GM23338 (cell line): Measurements from ENCODE around the gene OLFML2B. TPM values are rescaled to one million over a fixed set of nuclear protein-coding genes. Genes with fewer than 3 reads are reported as not detected.

Source experiments
- ATAC-seq: fragments of 200-7000 bp; cut with Tn5 transposase; 3 replicates; pipeline ENCODE4 v1.9.1; 2020
- DNase-seq: peaks from one replicate; pipeline ENCODE4 v3.0.0-alpha.2; 2015; ENCODE audit warnings: low spot score
- H2AFZ ChIP-seq: fragments of 200-600 bp; sonication (generic); 2 replicates; pipeline ENCODE4 v1.8.0; 2016; ENCODE audit warnings: antibody characterized with exemption, mild to moderate bottlenecking, moderate library complexity
- H3F3A ChIP-seq: fragments of 200-600 bp; sonication (generic); replicated peaks from 2 replicates; pipeline ENCODE4 v1.8.0; 2017; ENCODE audit warnings: antibody characterized with exemption, mixed run types, low read depth
- H3K27ac ChIP-seq: fragments of 200-600 bp; sonication (generic); 2 replicates; pipeline ENCODE4 v1.6.1; 2016; ENCODE audit warnings: low read depth
- H3K27me3 ChIP-seq: fragments of 200-600 bp; sonication (generic); 2 replicates; pipeline ENCODE4 v1.8.0; 2016; ENCODE audit warnings: mild to moderate bottlenecking, mixed run types, moderate library complexity; ENCODE audit not compliant: insufficient read depth
- H3K36me3 ChIP-seq: fragments of 200-600 bp; sonication (generic); 2 replicates; pipeline ENCODE4 v1.8.0; 2016; ENCODE audit warnings: mild to moderate bottlenecking; ENCODE audit not compliant: insufficient read depth
- H3K4me1 ChIP-seq: fragments of 200-600 bp; sonication (generic); 2 replicates; pipeline ENCODE4 v1.8.0; 2016; ENCODE audit warnings: mild to moderate bottlenecking, moderate library complexity; ENCODE audit not compliant: insufficient read depth
- H3K4me2 ChIP-seq: fragments of 200-600 bp; sonication (generic); 2 replicates; pipeline ENCODE4 v1.7.1; 2017; ENCODE audit warnings: mixed run types
- H3K4me3 ChIP-seq: fragments of 200-600 bp; sonication (generic); 2 replicates; pipeline ENCODE4 v1.6.1; 2016; ENCODE audit warnings: mixed run types
- H3K79me2 ChIP-seq: fragments of 200-600 bp; sonication (generic); replicated peaks from 2 replicates; pipeline ENCODE4 v1.8.0; 2017; ENCODE audit warnings: mild to moderate bottlenecking; ENCODE audit not compliant: insufficient read depth
- H3K9me2 ChIP-seq: fragments of 200-600 bp; sonication (generic); 2 replicates; pipeline ENCODE4 v1.8.0; 2017; ENCODE audit not compliant: insufficient read depth
- H4K20me1 ChIP-seq: fragments of 200-600 bp; sonication (generic); replicated peaks from 2 replicates; pipeline ENCODE4 v1.8.0; 2017; ENCODE audit warnings: mild to moderate bottlenecking; ENCODE audit not compliant: insufficient read depth
- H3K27ac Mint-ChIP-seq: 2 replicates; pipeline ENCODE4 v1.8.0; 2020; ENCODE audit warnings: inconsistent platforms, mild to moderate bottlenecking, moderate library complexity, mixed read lengths
- H3K27me3 Mint-ChIP-seq: 3 replicates; pipeline ENCODE4 v1.8.0; 2022; ENCODE audit warnings: low read depth, mild to moderate bottlenecking, moderate library complexity, mixed read lengths, inconsistent platforms; ENCODE audit not compliant: insufficient read depth, poor library complexity
- H3K36me3 Mint-ChIP-seq: 3 replicates; pipeline ENCODE4 v1.8.0; 2021; ENCODE audit warnings: low read depth, mild to moderate bottlenecking, inconsistent platforms, moderate library complexity, mixed read lengths
- H3K4me1 Mint-ChIP-seq: 3 replicates; pipeline ENCODE4 v1.8.0; 2020; ENCODE audit warnings: mild to moderate bottlenecking, inconsistent platforms, mixed read lengths
- H3K4me3 Mint-ChIP-seq: 3 replicates; pipeline ENCODE4 v1.8.0; 2021; ENCODE audit warnings: moderate library complexity, mild to moderate bottlenecking, inconsistent platforms, mixed read lengths
- H3K9me3 Mint-ChIP-seq: 3 replicates; pipeline ENCODE4 v1.8.0; 2020; ENCODE audit warnings: moderate library complexity, mild to moderate bottlenecking, inconsistent platforms, mixed read lengths
- CREB1 ChIP-seq: fragments of 250-450 bp; sonication (Bioruptor Pico); IDR thresholded peaks from 2 replicates; pipeline ENCODE4 v1.5.0; 2020; ENCODE audit warnings: low read depth, mild to moderate bottlenecking, moderate library complexity
- EZH2 ChIP-seq: fragments of 200-600 bp; sonication (generic); IDR thresholded peaks from one replicate; pipeline ENCODE4 v1.8.0; 2017; ENCODE audit warnings: antibody characterized with exemption, mild to moderate bottlenecking, low read depth; ENCODE audit not compliant: unreplicated experiment
- EZH2phosphoT487 ChIP-seq: fragments of 200-600 bp; sonication (generic); IDR thresholded peaks from one replicate; pipeline ENCODE4 v1.8.1; 2018; ENCODE audit warnings: antibody characterized with exemption; ENCODE audit not compliant: unreplicated experiment
- JUNB ChIP-seq: IDR thresholded peaks from one replicate; pipeline ENCODE4 v1.6.1; 2016; ENCODE audit warnings: antibody characterized with exemption; ENCODE audit not compliant: unreplicated experiment
- NANOG ChIP-seq: IDR thresholded peaks from 2 replicates; pipeline ENCODE4 v1.6.1; 2016; ENCODE audit warnings: antibody characterized with exemption, borderline replicate concordance
- STAT1 ChIP-seq: IDR thresholded peaks from one replicate; pipeline ENCODE4 v1.6.1; 2016; ENCODE audit warnings: antibody characterized with exemption; ENCODE audit not compliant: unreplicated experiment
- ZNF114 ChIP-seq: fragments of 250-450 bp; sonication (Bioruptor Pico); IDR thresholded peaks from 2 replicates; pipeline ENCODE4 v1.5.0; 2020; ENCODE audit warnings: mild to moderate bottlenecking, moderate library complexity
- ZNF331 ChIP-seq: fragments of 250-450 bp; sonication (Bioruptor Pico); IDR thresholded peaks from 2 replicates; pipeline ENCODE4 v1.5.0; 2020; ENCODE audit warnings: low read depth, mild to moderate bottlenecking, moderate library complexity
- polyA plus RNA-seq: library from polyadenylated mRNA; unstranded; fragments of >200 nt; fragmentation: Nextera tagmentation; extraction: Ambion mirVana; gene quantifications from 2 replicates; pipeline ENCODE4 v1.2.1, GENCODE V29; 2016
- total RNA-seq: library from RNA; depleted of rRNA; stranded (reverse); fragments of >200 nt; shearing (Covaris generic); gene quantifications from 2 replicates; pipeline ENCODE4 v1.2.3, GENCODE V29; 2014
- TF ChIP-seq, protein P1 (sequence below): IDR thresholded peaks from 2 replicates; pipeline ENCODE4 v1.6.1; 2016; ENCODE audit warnings: antibody characterized with exemption
- TF ChIP-seq, protein P2 (sequence below), 2 experiments: fragments of 200-600 bp in 1 of 2; sonication (generic) in 1 of 2; conservative IDR thresholded peaks; 2 replicates each; pipeline versions ENCODE4 v1.5.1 to v1.6.1; 2016 to 2017; ENCODE audit warnings: antibody characterized with exemption in 2 of 2, low read depth in 2 of 2, mild to moderate bottlenecking in 2 of 2, moderate library complexity in 1 of 2
- TF ChIP-seq, protein P3 (sequence below): IDR thresholded peaks from one replicate; pipeline ENCODE4 v1.6.1; 2018; ENCODE audit warnings: antibody characterized with exemption; ENCODE audit not compliant: unreplicated experiment

Gene OLFML2B
- total and polyA plus RNA-seq, 2 experiments from 2014 or later, result 2.9 to 4.3 TPM

DNA sequence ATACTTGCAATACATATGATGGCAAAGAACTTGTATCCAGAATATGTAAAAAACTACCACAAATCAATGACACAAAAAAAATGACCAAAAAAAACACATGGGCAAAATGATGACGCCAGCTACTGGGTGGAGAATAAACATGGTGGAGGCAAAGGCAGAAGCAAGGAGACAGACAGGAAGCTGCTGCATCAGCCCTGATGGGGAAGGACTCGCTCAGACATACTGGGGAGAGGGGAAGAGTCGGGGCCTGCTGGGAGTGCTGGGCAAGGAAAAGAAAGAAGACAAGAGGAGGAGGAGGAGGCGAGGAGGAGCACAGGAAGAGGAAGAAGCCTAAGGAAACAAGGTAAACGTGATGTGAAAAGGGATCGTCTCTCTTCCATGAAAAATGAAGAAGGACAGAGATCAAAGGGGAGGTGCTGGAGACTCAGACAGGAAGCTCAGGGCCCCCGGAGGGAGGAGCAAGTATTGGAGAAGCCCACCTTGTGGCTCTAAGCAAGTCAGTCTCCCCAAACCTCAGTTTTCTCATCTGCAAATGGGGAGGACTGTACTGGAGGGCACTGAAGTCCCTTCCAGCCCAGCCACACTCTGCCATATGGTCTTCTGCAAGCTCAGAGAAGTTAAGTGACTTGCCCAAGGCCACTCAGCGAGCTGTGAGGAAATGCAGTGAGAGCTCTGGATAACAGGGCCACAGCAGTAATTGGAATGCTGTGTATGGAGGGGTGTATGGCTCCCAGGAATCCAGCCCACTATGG is 24.2 kb downstream of the OLFML2B start:
- no peaks in the 10 kb centered on the region for H3K27me3 Mint-ChIP-seq
- H3K9me3 Mint-ChIP-seq, result no peaks in the 10 kb centered on the region
- peaks cover 2% of the 10 kb centered on the region; the same call in 1 of the 3 replicates for H3K36me3 Mint-ChIP-seq
- no peaks in the 10 kb centered on the region for H4K20me1 ChIP-seq
- no peak overlapping the region for H3K27ac Mint-ChIP-seq
- no peaks in the 10 kb centered on the region for H3K79me2 ChIP-seq
- TF ChIP-seq EZH2phosphoT487 (no peak), STAT1 (no peak), ZNF331 (CRISPR knock-in tag) (no peak), CREB1 (CRISPR knock-in tag) (no peak), NANOG (no peak), EZH2 (no peak), ZNF114 (CRISPR knock-in tag) (no peak), JUNB (no peak)
- TF ChIP-seq, protein P1, sequence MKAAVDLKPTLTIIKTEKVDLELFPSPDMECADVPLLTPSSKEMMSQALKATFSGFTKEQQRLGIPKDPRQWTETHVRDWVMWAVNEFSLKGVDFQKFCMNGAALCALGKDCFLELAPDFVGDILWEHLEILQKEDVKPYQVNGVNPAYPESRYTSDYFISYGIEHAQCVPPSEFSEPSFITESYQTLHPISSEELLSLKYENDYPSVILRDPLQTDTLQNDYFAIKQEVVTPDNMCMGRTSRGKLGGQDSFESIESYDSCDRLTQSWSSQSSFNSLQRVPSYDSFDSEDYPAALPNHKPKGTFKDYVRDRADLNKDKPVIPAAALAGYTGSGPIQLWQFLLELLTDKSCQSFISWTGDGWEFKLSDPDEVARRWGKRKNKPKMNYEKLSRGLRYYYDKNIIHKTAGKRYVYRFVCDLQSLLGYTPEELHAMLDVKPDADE, result no peak
- TF ChIP-seq, protein P2, sequence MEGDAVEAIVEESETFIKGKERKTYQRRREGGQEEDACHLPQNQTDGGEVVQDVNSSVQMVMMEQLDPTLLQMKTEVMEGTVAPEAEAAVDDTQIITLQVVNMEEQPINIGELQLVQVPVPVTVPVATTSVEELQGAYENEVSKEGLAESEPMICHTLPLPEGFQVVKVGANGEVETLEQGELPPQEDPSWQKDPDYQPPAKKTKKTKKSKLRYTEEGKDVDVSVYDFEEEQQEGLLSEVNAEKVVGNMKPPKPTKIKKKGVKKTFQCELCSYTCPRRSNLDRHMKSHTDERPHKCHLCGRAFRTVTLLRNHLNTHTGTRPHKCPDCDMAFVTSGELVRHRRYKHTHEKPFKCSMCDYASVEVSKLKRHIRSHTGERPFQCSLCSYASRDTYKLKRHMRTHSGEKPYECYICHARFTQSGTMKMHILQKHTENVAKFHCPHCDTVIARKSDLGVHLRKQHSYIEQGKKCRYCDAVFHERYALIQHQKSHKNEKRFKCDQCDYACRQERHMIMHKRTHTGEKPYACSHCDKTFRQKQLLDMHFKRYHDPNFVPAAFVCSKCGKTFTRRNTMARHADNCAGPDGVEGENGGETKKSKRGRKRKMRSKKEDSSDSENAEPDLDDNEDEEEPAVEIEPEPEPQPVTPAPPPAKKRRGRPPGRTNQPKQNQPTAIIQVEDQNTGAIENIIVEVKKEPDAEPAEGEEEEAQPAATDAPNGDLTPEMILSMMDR (conservative IDR thresholded peaks at IDR 0.05; ENCODE audit: low read depth in 2 of 2), result no peak
- TF ChIP-seq, protein P3, sequence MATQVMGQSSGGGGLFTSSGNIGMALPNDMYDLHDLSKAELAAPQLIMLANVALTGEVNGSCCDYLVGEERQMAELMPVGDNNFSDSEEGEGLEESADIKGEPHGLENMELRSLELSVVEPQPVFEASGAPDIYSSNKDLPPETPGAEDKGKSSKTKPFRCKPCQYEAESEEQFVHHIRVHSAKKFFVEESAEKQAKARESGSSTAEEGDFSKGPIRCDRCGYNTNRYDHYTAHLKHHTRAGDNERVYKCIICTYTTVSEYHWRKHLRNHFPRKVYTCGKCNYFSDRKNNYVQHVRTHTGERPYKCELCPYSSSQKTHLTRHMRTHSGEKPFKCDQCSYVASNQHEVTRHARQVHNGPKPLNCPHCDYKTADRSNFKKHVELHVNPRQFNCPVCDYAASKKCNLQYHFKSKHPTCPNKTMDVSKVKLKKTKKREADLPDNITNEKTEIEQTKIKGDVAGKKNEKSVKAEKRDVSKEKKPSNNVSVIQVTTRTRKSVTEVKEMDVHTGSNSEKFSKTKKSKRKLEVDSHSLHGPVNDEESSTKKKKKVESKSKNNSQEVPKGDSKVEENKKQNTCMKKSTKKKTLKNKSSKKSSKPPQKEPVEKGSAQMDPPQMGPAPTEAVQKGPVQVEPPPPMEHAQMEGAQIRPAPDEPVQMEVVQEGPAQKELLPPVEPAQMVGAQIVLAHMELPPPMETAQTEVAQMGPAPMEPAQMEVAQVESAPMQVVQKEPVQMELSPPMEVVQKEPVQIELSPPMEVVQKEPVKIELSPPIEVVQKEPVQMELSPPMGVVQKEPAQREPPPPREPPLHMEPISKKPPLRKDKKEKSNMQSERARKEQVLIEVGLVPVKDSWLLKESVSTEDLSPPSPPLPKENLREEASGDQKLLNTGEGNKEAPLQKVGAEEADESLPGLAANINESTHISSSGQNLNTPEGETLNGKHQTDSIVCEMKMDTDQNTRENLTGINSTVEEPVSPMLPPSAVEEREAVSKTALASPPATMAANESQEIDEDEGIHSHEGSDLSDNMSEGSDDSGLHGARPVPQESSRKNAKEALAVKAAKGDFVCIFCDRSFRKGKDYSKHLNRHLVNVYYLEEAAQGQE, result no peak
- H3K4me2 ChIP-seq, result no peak overlapping the region
- H3K36me3 ChIP-seq, result no peaks in the 10 kb centered on the region
- H3K4me3 Mint-ChIP-seq, result no peak overlapping the region
- no peak overlapping the region for H3K27ac ChIP-seq
- H3K4me1 Mint-ChIP-seq, result peaks cover 6% of the 10 kb centered on the region; the same call in 2 of the 3 replicates
- no peaks in the 10 kb centered on the region for H3F3A ChIP-seq
- H3K4me3 ChIP-seq, result no peak overlapping the region
- DNase-seq (no peak), ATAC-seq (no peak)
- H3K9me2 ChIP-seq, result no peaks in the 10 kb centered on the region
- no peak overlapping the region for H2AFZ ChIP-seq
- H3K4me1 ChIP-seq, result 0 out of 2 replicates have a peak, but pooled peaks cover 4% of the 10 kb centered on the region
- no peaks in the 10 kb centered on the region for H3K27me3 ChIP-seq
